ENCODE results near the gene RNF141.

GRCh38 chr11:10532526-10532925 is 8.5 kb downstream of the RNF141 start:
- TF ChIP-seq EZH2 (optimal IDR thresholded peaks at IDR 0.05; ENCODE audit: low read depth, low read length), result no peak
- no peak for TF ChIP-seq CTCF (IDR thresholded peaks at IDR 0.05; ENCODE audit: low read length)
- TF ChIP-seq EZH2phosphoT487 (IDR thresholded peaks at IDR 0.05; ENCODE audit: low read length), result no peak

Data from MM.1S (cell line).